Measurements from ENCODE around the gene CCSER1.

DNA sequence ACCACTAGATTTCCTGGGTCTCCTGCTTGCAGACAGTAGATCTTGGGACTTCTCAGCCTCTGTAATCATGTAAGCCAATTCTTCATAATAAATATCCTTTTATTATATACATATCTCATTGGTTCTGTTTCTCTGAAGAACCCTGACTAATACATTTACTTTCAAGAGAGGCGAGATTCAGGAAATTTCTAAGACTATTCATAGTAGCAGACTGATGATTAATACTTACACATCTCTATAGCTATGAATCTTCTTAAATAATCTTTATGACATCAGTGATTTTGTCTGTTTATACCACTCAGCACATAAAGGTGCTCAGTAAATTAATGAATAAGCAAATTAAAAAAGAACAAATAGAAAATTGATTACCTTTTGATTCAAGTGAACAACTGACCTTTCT lies 1494.3 kb downstream of the CCSER1 start:
- TF ChIP-seq, protein P1, sequence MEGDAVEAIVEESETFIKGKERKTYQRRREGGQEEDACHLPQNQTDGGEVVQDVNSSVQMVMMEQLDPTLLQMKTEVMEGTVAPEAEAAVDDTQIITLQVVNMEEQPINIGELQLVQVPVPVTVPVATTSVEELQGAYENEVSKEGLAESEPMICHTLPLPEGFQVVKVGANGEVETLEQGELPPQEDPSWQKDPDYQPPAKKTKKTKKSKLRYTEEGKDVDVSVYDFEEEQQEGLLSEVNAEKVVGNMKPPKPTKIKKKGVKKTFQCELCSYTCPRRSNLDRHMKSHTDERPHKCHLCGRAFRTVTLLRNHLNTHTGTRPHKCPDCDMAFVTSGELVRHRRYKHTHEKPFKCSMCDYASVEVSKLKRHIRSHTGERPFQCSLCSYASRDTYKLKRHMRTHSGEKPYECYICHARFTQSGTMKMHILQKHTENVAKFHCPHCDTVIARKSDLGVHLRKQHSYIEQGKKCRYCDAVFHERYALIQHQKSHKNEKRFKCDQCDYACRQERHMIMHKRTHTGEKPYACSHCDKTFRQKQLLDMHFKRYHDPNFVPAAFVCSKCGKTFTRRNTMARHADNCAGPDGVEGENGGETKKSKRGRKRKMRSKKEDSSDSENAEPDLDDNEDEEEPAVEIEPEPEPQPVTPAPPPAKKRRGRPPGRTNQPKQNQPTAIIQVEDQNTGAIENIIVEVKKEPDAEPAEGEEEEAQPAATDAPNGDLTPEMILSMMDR (IDR thresholded peaks at IDR 0.05; ENCODE audit: low read depth, low read length, poor library complexity, severe bottlenecking), result no peak
- TF ChIP-seq EZH2phosphoT487 (IDR thresholded peaks at IDR 0.05; ENCODE audit: borderline replicate concordance, low read length), result no peak
